OCI-LY3 (cell line): ENCODE results near the gene EIF1.

Experiments
- EZH2phosphoT487 ChIP-seq: fragments of 200-600 bp; shearing (Covaris generic); IDR thresholded peaks from 2 replicates; pipeline ENCODE4 v1.6.1; 2018; ENCODE audit warnings: antibody characterized with exemption, mixed run types, low read depth
- TF ChIP-seq, protein P1 (sequence below): fragments of 200-600, 300-600 bp; sonication (generic); IDR thresholded peaks from 2 replicates; pipeline ENCODE4 v1.5.1; 2014; ENCODE audit warnings: antibody characterized with exemption, low read length, low read depth

DNA sequence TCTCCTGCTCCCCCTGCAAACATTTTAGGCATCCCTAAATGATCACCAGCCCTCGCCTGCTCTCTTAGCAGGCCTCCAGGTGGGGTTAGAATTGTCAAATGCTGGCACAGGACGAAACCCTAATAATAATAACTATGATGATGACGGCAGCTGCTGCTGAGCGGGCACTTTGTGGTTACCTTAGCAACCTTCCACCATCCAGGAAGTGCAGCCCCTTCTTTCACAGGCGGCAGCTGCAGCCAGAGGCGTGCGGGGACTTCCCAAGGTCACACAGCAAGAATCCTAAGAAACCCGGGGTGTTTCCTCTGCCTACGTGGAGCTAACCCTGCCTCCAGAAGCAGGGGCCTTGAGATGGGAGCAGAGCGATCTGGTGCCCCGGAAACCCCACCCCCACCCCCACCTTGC lies 22.4 kb upstream of the EIF1 start:
- TF ChIP-seq, protein P1, sequence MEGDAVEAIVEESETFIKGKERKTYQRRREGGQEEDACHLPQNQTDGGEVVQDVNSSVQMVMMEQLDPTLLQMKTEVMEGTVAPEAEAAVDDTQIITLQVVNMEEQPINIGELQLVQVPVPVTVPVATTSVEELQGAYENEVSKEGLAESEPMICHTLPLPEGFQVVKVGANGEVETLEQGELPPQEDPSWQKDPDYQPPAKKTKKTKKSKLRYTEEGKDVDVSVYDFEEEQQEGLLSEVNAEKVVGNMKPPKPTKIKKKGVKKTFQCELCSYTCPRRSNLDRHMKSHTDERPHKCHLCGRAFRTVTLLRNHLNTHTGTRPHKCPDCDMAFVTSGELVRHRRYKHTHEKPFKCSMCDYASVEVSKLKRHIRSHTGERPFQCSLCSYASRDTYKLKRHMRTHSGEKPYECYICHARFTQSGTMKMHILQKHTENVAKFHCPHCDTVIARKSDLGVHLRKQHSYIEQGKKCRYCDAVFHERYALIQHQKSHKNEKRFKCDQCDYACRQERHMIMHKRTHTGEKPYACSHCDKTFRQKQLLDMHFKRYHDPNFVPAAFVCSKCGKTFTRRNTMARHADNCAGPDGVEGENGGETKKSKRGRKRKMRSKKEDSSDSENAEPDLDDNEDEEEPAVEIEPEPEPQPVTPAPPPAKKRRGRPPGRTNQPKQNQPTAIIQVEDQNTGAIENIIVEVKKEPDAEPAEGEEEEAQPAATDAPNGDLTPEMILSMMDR = no peak
- no peak for TF ChIP-seq EZH2phosphoT487
